Jurkat, Clone E6-1 (cell line): Measurements from ENCODE around the gene ZNF652. TPM values are rescaled to one million over a fixed set of nuclear protein-coding genes. Genes with fewer than 3 reads are reported as not detected.
"Not testable (repeated sequence)": the region's sequence is repeated elsewhere in the genome, so short reads cannot be mapped to it uniquely, and the experiment has no call there.

Experiments used
- DNase-seq: peaks from one replicate; pipeline ENCODE4 v3.0.0-alpha.2; 2011; ENCODE audit warnings: low read depth, low spot score
- H3K4me3 ChIP-seq: 2 replicates; pipeline ENCODE4 v1.5.1; 2011; ENCODE audit warnings: mild to moderate bottlenecking, low read length, control low read depth, moderate library complexity
- polyA plus RNA-seq: library from polyadenylated mRNA; unstranded; fragments of >200 nt; gene quantifications from one replicate; pipeline ENCODE4 v1.2.1, GENCODE V29; 2012; ENCODE audit warnings: missing spikeins; ENCODE audit not compliant: insufficient read length, insufficient read depth

ZNF652 gene
- polyA plus RNA-seq: 7.2 TPM

DNA sequence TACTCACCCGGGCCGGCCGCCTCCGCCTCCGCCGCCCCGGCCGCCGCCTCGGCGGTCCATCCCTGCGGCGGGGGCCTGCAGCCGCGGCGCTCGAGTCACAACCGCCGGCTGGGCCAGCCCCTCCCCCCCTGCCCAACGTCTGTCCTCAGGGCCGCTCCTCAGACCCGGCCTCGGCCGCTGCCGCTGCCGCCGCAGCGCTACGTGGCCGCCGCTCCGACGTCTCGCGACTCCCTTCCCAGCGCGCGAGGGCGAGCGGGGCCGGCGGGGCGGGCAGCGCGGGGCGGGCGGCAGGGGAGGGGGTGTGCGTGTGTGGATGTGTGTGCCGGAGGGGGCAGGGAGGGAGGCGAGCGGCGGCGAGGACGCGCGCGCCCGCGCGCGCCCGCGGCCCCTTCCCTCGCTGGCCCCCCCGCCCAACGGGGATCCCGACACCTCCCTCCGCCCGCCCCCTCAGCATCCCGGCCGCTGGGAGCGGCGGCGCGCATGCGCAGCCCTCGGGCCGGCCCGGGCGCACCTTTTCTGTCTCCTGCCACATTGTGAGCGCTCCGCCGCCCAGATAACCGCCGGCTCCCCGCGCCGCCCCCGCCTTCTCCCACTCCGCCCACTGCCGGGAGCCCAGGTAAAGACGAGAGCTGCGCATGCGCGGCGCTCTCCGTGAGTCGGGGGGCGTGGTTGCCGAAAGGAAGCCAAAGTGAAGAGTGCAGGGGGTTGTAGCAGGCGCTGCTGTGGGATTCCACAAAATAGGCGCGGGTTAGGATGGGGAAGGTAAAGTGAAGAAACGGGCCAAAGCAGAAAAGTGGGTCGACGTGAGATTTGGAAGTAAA is at the start of gene ZNF652:
Gene ZNF652 (minus strand): TSS at position 349 of the 821 bp plus-strand sequence. CDS start 44,525 bp downstream, outside the sequence.
- H3K4me3 ChIP-seq: peak within 1 kb of the TSS; percentile 74
- DNase-seq: peak; percentile 87

DNA sequence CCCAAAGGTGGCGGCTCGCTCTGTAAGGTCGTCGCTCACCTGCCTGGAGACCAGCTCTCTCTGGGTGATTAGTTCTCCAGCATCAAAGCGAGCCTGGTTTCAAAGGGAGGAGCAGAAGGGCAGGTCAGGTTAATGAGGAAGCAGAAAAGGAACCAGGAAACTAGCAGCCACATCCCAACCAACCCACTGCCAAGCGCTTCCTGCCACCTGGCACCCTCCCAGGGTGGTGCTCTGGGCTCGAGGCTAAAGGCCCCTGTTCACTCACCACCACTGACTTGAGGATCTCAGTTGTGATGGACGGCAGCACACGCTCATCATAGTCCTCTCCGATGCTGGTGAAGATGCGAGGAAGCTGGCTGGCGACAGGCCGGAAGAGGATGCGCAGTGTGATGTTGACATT is 47.0 kb upstream of the ZNF652 start:
- peak; percentile 61 for DNase-seq
- H3K4me3 ChIP-seq: no peak overlapping the region

DNA sequence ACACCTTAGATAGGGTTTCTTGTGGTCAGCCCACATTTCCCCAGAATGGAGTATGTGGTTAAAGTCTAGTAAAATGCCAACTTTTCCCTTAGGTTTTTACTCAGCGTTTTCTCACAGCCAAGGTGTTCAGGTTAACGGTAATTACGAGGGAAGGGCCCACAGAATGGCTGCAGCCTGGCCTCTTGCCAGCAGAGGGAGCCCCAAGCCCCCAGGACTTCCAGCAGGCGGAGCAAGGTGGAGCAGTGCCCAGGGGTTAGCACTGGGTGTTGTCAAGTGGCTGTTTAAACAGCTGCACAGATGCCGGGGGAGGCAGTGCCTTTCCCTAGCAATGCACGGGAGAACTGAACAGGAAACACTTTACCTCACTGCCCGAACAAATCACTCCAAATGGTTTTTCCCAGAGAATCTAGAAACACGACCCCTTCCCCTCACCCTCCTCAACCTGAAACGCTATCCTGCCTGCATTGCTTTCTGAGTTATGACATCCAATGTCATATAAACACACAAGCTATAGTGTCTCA is 46.0 kb upstream of the ZNF652 start:
- DNase-seq: peak; percentile 84
- no peak overlapping the region for H3K4me3 ChIP-seq

DNA sequence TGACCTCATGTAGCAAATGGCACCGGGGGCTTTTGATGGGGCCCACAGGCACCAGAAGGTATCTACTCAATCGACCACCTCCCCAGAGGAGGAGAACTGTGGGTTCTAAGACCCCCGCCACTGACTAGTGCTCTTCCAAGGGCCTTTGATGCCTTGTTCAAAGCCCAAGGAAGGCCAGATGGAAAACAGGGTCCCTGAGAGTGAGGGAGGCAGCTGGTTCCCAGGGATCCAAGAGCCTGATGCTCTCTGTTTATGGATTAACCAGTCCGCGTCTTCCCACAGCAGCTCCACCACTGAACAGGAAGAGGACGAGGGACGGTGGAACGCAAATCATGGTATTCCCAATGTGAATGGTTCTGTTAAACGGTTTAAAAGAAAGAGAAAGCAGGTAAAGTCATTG is 45.0 kb upstream of the ZNF652 start:
- no peak overlapping the region for H3K4me3 ChIP-seq
- DNase-seq: no peak

DNA sequence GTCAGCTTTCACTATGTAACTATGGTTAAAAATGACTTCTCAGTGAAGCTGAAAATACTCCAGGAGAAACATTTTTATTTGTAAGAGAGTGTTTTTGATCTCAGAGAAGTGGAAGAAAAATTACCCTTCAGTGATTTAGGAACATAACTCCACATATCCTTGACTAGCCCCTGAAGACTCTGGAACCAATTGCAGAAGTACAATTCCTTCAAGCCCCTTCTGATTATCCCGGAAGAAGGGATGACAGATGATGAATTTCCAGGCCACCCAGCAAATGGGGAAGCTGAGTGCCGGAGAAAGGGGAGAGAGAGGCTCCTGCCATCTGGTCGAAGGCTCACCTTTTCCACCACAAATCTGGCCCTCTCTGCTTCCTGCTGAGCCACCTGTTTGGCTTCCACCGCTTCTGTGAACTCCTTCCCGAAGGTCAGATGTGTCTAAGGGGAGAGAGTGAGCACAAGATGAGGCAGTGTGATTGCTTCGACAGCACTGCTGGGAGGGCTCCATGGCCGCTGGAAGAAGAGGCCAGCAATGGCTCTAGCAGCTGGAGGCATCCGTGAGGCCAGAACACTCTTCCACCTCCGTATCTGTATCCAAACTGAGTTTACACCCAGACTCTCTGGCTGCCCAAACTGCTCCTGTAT is 44.5 kb upstream of the ZNF652 start:
- no peak overlapping the region for H3K4me3 ChIP-seq

DNA sequence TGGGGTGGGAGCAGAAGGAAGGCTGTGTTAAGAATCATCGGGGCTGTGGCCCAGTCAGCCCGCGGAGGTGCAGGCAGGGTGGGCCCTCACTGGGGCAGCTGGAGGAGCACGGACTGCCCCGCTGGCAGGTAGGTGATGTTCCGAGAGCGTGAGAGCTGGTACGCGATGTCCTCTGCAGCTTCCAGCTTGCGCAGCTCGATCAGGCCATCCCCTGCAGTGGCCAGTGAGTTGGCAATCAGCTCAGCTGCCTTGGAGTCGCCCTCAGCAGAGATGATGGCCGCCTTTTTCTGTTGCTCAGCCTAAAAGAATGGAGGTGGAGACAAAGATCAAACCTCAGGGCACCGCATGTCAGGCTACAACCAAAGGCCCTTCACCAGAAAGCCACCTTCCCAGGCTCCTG is 42.9 kb upstream of the ZNF652 start:
- H3K4me3 ChIP-seq: no peak overlapping the region
- DNase-seq: no peak

More for the DNA sequence above, 44.5 kb upstream of the ZNF652 start:
- DNase-seq: no peak

DNA sequence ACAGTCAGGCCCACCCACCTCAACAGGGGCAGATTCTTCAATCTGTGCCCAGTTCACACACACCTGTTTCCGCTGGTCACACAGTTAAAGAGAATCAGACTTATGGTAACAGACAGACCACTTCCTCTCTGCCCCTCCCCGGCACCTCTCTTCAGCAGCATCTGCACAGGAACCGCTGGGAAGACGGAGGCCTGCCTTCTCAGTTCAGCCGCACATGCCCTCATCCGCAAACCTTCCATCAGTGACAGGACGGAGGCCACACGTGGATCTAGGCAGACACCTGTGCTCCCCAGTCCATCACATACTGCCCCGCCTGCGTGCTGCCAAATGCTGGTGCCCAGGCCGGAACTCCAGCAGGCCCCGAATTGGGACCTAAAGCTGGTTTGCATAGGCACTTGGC is 42.3 kb upstream of the ZNF652 start:
- H3K4me3 ChIP-seq: peak overlapping the region; percentile 1
- peak; percentile 94 for DNase-seq

DNA sequence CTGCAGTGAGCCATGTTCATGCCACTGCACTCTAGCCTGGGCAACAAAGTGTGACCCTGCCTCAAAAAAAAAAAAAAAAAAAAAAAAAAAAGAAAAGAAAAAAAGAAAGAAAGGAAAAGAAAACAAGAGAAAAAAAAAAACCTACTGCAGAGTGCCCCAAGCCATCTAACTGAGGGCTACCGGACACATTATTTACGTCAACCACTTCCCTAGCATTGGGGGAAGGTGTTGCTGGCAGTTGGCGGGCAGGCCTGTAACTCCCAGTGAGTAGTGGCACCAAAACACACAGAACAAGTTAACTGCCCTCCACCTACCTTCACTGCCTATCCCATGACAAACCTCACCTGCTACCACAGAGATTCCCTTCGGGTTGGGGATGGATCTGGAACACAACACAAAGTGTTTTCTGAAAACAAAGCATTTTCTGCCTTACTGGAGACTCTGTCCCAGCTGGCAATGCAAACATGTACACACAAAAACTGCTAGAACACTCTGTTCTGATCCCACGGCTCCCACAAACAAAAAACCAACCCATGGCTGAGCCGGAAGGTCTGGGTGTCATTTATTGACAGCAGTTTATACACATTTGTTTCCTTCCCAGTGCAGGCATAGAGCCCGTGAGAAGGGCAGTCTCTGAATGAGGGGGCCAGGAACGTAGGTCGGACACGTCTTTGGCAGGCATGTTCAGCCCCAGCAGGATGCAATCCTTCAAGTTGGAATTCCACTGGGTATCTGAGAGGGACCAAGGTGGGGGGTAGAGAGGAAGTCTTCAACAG is 41.7 kb upstream of the ZNF652 start:
- H3K4me3 ChIP-seq: peak overlapping the region; percentile 1
- peak; percentile 74 for DNase-seq

DNA sequence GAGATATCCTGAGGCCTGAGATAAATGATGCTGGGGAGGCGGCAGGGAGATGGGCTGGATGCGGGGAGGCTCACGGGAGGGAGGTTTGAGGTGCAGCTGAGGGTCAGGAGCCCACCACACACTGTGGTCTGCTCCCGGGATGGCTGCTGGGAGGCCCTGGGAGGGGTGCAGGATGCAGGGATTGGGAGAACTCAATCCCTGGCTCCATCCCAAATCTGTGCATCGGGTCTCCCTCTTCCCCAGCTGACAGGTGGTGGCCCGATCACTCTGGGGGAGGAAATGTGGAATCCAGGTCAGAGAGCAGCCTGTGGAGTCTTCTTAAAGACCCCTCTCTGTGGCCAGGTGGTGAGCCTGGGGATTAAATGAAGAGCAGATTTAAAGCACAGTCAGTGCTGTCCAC is 40.7 kb upstream of the ZNF652 start:
- DNase-seq: no peak
- no peak overlapping the region for H3K4me3 ChIP-seq

DNA sequence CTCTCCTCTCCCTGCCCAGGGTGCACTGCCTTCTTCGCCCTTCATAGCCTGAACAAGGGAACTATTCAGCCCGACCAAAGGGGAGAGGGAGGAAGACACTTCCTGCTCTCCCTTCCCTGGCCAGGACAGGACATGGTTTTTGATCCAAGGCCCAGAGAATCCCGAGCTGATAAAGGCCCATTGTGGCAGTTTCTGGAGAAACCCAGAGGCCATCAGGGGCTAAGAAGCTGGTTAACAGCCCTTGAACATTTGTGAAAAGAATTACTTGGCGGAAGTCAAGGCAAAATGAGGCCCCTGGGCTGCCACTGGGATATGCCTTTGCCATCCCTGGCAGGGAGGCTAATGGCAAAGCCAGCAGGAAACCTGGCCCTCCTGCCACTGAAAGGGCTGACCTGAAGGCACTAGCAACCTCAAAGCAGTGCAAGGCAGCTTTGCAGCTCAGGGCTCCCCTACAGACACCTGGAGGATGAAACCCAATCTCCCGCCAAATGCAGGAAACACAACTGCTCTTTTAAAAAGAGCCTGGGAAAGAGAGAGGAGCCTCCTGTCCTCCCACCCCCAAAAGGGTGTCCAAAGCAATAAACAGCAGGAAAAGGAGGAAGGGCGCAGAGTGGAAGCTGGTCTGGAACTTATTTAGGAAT is 40.0 kb upstream of the ZNF652 start:
- no peak overlapping the region for H3K4me3 ChIP-seq
- DNase-seq: peak; percentile 51

DNA sequence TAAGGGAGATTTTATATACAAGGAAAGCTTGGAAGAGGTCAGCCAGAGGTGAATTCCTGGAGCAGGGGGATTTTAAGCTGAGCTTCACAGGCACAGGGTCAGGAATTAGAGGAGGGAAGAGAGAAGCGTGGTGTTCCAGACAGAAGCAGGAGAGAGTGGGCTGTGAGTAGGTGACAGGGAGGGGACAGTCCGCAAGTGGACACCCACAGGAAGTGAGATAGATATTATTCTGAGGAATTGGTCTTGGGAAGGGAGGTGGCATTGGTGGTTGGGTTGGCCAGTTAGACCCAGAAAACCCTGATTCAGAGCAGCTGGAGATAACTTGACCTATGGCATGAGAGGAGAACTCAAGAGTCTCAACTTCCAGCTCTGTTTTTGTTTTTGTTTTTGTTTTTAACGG is 37.9 kb upstream of the ZNF652 start:
- no peak overlapping the region for H3K4me3 ChIP-seq
- no peak for DNase-seq

DNA sequence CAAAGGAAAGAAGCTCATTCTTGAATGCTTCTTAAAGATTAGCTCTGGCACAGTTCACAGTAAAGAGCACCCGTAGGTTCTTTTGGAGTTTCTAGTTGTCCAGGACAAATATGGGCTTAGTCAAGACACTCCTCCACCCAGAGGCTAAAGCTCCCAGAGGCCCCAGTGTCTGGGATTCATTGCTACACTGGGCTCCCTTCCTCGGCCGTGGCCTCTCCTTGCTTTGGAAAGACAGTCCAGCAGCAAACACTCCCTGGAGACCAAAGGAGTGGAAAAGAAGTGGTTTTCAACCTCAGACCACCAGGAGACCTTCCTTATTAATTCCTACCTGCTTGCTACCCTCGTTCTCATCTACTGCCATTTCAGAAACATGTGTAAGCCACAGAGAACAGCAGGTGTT is 35.5 kb upstream of the ZNF652 start:
- no peak overlapping the region for H3K4me3 ChIP-seq
- no peak for DNase-seq

DNA sequence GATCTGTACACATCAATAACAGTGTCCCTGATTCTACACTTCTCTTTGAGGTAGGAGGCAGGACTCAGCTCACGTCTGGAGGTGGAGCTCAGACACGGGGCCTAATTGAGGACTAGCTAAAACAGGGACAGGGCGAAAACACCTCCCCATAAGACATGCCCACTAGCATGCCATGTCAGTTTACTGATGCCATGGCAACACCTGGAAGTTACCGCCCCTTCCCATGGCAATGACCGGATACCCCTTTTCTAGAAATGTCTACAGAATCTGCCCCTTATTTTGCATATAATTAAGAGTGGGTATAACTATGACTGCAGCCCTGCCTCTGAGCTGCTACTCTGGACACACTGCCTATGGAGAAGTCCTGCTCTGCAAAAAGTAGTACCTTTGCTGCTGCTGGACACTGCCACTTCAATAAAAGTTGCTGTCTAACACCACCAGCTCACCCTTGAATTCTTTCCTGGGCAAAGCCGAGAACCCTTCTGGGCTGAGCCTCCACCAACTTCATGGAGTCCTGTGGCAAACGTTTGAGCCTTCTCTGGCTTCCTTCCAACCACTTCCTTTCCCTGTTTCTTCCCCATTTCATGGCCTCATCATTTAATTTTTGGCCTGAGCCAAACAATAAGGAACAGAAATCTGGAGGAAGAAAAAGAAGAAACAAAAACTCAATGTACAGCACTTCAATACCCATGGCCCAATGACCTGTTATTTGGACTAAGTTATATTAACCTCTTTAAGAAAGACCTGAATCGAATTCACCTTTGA is 31.6 kb upstream of the ZNF652 start:
- DNase-seq: no peak

DNA sequence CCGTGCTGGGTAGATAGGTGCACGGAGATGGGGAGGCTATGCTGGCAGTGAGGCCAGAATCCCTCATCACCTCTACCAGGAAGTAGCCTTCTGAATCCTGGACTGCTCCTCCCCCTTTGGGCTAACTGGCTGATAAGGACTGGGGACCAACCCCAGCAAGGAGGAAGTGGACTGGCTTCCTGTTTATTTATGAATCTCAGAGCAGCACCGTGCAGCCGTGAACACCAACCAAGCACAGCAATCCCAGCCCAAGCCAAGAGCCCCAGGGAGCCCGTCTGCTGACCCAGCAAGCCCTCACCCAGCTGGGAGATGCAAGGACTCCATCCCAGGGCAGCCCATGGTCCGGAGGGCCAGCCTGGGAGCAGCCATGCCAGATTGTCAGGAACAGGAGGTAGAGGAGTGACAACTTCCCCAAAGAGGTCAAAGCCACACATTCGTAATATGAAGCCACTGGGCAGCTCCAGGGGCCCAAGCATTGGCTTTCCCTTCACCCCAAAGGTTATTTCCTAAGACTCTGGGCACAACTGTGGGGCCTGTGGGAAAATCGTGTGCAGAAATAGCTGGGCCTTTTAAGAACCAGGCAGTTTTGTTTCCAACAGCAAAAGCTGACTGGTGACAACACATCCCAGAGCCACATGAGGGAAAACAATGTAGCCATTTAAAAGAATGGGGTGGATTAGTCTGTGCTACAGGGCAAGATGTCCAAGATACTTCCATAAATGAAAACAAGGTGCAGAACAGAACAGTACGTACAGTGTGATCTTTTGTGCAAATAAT is 28.7 kb upstream of the ZNF652 start:
- no peak for DNase-seq
- H3K4me3 ChIP-seq: no peak overlapping the region

More for the DNA sequence above, 31.6 kb upstream of the ZNF652 start:
- H3K4me3 ChIP-seq: no peak overlapping the region

DNA sequence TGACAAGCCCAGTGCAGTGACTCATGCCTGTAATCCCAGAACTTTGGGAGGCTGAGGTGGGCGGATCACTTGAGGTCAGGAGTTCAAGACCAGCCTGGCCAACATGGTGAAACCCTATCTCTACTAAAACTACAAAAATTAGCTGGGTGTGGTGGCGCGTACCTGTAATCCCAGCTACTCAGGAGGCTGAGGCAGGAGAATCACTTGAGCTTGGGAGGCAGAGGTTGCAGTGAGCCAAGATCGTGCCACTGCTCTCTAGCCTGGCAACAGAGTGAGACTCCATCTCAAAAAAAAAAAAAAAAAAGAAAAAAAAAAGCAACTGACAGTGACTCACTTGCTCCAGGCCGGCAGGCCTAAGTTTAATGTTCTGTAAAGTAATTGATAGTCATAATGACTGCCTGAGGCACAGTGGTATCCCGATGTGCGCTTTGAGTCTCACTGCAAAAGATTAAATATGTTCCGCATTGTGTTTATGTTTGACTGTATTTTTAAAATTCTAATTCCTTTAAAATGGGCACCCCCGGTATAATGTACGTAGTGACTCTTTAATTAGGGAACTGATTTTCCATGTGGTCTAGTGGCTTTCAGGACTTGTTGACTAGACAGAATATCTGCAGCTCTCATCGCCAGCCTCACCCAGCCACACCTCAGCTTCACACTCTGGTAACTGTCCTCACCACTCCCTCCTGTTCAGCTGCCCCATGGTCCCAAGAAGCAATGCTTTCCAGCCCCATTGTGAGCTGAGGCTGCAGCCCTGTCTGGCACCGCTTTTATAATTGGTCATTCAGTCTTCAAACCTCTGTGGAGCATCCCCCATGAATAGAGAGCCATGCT is 27.7 kb upstream of the ZNF652 start:
- DNase-seq, H3K4me3 ChIP-seq: not testable (repeated sequence)

DNA sequence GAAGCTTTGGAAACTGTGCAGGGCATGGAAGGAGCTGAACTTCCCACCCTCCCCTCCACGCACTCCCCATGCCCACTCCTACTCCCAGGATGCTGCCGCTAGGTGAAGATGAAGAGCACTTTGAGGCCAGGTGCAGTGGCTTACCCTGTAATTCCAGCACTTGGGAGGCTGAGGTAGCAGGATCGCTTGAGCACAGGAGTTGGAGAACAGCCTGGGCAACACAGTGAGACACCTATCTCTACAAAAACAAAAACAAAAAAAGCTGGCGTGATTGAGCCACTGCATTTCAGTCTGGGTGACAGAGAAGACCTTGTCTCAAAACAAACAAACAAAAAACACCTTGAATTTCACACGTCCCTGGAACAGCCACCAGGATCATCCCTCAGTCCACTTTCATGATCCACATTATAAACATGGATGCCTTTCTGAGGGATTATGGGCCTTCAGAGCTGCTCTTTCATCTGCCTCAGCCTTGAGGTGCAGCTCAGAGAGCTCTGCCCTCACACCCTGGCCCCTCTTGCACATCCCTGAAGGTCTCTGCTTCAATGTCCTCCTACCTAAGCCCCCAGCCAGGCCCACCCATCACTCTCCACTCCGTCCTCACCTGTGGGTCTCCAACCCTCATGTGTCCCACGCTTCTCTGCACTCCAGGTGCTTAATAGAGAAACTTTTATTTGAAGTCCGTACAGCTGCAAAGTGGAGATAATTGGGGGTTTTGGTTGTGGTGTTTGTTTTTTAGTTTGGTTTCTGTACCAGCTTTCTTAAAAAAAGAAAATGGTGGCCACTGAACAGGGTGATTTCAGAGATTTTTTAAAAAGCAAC is 26.9 kb upstream of the ZNF652 start:
- peak overlapping the region; percentile 7; the same call in 1 of the 2 replicates for H3K4me3 ChIP-seq
- peak; percentile 53 for DNase-seq
